Ovary (tissue), 3 donors: ENCODE data around the gene POTEM.
"Not testable (repeated sequence)": the region's sequence is repeated elsewhere in the genome, so short reads cannot be mapped to it uniquely, and the experiment has no call there.

Source experiments
- CTCF ChIP-seq, 3 donors: fragments of 450-650 bp in 2 of 3; fragments of 200-600 bp in 1 of 3; IDR thresholded peaks; one replicate each; pipeline versions ENCODE4 v1.5.1 to v1.8.0; 2016 to 2022; ENCODE audit warnings: antibody characterized with exemption in 3 of 3, mild to moderate bottlenecking in 1 of 3
- EP300 ChIP-seq: sonication (generic); formaldehyde crosslinking; IDR thresholded peaks from one replicate; pipeline ENCODE4 v1.6.1; 2017; ENCODE audit warnings: antibody characterized with exemption
- POLR2A ChIP-seq: fragments of 450-650 bp; IDR thresholded peaks from one replicate; pipeline ENCODE4 v1.6.1; 2017; ENCODE audit warnings: antibody characterized with exemption, mild to moderate bottlenecking, moderate library complexity
- donor health status: DM: no; HTN: no; CAD: no.

GRCh38 chr14:19038060-19038664, 70.9 kb downstream of the POTEM start:
- TF ChIP-seq CTCF (IDR thresholded peaks at IDR 0.05); POLR2A; EP300: not testable (repeated sequence)
